Amniotic epithelial cell (primary cell): Measurements from ENCODE around the gene PREX1.
"Not testable (repeated sequence)": the region's sequence is repeated elsewhere in the genome, so short reads cannot be mapped to it uniquely, and the experiment has no call there.

Source experiments
- DNase-seq: peaks from one replicate; pipeline ENCODE4 v3.0.0-alpha.2; 2010; ENCODE audit warnings: low read depth

The PREX1 gene

DNA sequence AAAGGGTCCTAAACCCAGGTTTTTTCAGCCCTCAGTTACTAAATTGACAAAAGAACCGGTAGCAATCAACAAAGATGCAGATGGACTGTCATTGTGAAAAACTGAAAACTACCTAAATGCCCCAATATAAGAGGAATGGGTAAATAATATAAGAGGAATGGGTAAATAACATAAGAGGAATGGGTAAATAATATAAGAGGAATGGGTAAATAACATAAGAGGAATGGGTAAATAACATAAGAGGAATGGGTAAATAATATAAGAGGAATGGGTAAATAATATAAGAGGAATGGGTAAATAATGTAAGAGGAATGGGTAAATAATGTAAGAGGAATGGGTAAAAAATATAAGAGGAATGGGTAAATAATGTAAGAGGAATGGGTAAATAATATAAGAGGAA lies 15.7 kb downstream of the PREX1 start:
- not testable (repeated sequence) for DNase-seq

DNA sequence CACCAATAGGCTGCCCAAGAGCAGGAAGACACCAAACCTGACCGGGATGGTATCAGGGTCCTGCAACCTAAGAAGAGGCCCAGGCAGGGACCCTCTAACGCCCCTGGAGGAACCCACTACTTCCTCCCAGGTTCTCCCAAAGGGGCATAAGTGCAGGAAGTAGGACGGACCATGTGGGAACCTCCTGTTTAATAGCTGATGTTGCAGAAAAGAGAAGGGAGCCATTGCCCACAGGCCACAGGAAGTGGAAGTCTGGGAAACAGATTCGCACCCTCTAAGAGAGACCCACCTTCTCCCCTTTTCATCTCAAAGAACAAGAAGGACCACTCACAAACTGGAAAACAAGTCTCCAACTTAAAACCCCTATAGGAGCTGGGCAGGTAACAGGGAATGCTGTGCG lies 18.1 kb downstream of the PREX1 start:
- DNase-seq: no peak

DNA sequence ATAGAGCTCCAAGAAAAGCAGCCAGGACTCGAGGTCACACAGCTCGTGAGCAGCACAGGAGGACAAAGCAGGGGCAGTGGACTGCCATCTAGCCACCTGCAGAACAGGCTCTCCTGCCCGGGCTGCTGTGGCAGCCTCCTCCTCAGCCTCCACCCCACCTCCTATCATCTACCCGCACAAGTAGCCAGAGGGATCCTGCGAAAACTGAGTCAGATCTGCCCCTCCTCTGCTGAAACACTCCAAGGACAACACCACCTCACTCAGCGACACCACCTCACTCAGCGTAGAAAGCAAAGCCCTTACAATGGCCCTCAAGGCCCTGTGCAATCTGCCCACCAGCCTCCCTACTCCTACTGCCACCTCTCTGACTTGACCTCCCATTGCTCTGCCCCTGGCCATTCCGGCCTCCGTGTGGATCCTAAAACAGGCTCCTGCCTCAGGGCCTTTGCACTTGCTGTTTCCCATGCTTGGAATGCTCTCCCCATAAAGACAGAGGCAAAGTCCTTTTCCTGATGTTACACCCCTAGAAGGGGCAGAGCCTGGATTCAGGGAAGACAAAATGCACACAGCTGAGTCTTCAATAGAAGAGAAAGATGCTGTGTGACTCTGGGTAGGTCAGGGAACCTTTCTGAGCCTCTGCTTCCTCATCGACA lies 19.3 kb downstream of the PREX1 start:
- no peak for DNase-seq

DNA sequence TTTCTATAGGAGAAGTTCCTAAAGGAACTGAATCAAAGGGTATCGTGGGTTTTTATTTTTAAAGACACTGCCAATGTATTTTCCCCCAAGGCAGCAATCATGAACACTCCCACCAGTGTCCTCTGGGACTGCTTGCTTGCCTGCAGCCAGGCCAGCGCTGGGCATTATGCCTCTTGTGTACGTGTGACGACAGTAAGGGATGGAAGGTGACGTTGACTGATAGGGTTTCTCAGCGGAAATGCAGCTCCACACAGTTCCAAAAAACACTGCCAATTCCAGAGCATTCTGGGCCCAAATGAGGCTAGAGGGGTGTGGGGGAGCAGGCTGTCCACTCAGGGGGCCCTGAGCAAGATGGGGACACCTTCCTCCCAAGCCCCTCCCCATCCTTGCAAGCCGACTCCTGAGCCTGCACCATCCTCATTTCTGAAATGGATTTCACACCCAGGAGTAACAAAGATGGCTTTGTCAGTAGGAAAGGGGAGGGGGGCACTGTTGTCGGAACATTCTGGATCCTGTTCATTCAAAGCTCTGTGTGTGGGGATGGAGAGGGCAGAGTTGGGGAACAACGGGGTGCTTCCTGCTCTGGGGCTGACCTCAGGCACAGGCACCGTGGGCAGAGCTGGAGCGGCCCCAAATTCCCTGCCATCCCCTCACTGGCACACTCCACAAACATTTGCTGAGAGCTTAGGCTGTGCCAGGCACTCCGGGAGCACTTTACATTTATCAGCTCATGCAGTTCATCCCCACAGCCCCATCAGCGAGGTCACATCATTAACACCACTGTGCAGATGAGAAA lies 20.0 kb downstream of the PREX1 start:
- DNase-seq: no peak

DNA sequence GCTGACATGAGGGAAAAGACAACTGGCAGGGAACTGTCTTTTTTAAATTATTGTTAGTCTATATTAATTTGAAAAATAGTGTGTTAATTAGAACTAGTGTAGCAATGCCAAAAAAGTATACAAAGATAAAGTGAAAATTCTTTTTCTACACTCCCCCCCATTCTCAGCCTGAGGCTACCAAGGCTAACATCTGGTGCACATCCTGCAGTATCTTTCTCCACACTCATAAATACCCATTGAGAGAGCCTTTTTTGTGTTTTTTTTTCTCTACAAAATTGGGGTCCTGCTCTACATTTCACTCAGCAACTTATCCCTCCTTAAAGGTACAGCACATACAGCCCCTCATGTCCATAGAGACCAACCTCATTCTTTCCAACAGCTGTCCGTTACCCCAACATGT lies 20.7 kb downstream of the PREX1 start:
- no peak for DNase-seq

DNA sequence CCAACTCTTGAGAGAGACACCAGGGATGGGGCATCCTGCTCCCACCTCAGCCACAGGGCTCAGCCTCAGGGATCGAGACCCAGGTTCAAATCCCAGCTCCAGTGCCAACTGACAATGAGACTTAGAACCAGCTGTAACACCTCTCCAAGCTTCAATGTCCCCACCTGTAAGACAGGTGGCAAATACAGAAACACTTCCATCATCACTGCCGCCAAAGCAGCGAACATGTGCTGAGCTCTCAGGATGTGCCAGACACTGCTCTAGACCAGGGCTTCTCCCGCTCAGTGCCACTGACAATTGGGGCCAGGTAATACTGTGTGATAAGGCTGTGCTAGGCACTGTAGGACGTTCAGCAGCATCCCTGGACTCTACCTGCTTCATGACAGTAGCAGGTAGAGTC lies 22.1 kb downstream of the PREX1 start:
- no peak for DNase-seq

DNA sequence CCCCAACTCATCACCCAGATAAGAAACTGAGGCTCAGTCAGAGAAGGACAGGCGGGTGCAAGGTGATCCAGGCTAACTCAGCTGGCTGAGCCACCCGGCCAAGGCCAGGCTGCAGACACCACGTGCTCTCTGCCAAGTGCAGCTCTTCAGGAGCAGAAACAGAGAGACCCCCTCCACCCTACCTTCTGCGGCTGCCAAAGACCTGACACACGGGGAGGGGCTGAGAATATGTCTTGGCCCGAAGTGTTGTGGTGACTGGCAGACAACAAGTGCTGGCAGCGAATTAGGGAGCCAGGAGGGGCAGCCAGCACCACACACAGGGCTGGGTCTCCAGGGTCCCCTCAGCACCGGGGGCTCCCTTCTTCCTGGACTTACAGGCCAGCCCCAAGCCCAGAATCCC lies 22.5 kb downstream of the PREX1 start:
- DNase-seq: no peak

DNA sequence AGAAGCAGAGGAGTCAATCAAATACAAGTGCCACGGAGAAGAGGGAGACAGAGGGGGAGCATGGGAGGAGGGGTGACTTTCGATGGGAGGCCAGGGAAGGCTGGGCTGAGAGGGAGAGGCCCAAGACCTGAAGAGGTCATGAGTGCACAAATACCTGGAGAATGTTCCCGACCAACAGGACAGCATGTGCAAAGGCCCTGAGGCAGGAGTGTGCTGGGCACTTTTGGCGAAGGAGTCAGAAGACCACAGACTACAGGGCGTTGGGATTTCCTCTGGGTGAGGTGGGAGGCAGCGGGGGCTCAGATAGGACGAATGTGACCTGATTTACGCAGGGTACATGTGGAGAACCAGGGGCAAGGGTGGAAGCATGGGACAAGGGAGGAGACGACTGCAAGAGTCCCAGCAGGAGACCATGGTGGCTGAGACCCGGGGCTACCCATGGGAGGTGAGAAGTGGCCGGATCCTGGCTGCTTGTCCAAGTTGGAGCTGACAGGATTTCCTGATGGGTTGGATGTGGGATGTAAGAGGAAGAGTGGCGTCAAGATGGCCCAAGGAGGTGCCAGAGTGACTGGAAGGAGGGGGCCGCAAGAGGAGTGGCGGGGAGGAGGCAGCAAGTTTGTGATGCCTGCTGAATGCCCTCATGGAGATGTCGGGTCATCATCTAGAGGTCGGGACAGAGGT lies 23.4 kb downstream of the PREX1 start:
- no peak for DNase-seq

DNA sequence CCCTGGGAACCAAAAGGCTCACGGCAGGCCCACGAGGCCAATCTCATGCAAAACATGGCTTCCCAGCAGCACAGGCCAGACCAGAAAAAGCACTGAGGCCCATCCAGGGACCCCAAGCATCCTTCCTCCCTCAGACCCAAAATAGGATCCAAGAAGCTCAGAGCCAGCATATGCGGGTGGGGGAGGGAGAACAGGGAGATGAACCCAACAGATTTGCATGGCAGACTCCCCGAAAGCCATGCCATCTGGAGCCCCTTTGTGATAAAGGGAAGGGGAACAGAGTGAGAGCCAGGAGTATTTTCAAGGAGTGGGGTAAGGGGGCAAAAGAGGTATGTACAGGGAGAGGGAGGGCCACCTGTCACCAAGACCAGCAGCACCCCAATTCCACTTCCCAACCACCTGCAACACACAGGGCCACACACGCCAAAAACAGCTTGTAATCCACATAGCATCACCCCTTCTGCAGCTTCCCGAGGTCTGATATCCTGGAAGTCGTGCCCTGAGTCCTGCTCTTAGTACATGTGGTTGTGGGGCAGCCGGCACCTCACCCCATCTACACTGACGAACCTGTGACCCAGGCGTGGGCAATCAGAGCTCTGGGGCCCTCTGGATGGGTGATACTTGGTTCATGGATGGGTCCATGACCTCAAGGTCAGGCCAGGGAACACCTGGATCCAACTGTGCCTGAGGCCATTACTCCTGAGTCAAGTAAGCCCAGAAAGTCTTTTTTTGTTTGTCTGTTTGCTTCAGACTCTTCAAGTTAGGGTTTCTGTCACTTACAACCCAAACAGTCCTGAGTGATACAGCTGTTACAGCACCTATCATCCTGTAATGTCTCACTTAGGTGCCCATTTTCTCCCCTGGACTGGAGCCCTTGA lies 24.4 kb downstream of the PREX1 start:
- no peak for DNase-seq

DNA sequence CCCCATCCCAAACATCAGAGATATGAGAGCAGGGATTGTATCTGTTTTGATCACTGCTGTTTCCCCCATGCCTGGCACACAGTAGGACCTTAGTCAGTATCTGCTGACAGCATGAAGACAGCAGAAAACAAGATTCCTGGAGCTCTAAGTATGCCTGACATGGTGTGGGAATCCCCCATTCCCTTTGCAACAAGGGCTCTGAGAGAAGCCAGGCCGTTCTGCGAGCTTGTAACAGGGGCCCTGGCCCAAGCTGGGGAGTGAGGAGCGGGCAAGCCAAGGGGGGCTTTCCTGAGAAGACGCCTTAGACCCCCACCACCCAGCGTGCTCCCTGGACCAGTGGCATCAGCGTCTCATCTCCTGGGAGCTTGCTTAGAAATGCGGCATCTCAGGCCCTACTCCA lies 25.2 kb downstream of the PREX1 start:
- no peak for DNase-seq

DNA sequence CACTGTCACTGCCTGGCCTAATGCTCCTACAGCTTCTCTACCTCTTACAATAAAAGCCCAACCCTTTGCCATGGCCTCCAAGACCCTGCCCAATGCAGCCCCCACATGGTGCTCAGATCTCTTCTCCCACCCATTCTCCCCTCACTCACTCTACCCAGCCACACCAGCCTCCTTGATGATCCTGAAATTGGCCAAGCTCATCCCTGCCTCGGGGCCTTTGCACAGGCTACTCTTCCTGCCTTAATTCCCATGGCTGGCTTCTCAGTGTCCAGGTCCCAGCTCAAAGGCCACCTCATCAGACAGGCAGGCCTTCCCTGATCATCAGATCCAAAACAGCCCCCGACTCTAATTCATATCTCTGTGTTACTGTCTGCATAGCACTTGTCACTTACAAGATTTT lies 25.6 kb downstream of the PREX1 start:
- no peak for DNase-seq

DNA sequence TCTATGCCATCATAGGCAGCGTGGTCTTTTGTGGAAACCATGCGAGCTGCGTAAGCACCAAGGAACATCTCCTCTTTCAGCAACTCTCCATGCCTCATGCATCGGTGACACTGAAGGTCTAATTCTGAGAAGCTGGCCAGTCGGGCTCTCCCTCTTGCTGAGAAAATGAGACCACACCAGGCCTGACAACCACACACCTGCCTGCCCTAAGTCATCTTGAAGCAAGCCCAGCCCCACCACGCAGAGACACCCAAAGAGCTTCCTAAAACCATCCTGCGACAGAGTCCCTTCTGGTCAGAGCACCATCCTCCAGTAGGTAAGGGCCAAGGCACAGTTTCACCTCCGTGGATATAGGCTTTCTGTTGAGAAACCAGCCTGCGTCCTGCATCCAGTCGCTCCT lies 26.6 kb downstream of the PREX1 start:
- DNase-seq: no peak

DNA sequence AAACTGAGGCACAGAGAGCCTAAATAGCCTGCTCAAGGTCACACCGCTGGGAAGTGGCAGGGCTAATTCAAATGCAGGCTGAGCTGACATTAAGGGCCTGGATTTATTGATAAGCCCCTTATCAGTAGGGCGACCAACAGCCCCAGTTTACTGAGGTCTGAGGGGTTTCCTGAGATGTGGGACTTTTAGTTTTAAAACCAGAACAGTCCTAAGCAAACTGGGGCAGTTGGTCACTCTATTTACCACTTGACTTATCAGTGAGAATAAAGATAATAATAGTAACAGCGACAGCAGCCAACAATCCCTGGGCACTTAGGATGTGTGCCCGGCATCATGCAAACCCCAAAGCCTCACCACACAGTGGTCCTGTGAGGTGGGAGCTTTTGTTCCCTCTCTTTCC lies 27.6 kb downstream of the PREX1 start:
- no peak for DNase-seq

DNA sequence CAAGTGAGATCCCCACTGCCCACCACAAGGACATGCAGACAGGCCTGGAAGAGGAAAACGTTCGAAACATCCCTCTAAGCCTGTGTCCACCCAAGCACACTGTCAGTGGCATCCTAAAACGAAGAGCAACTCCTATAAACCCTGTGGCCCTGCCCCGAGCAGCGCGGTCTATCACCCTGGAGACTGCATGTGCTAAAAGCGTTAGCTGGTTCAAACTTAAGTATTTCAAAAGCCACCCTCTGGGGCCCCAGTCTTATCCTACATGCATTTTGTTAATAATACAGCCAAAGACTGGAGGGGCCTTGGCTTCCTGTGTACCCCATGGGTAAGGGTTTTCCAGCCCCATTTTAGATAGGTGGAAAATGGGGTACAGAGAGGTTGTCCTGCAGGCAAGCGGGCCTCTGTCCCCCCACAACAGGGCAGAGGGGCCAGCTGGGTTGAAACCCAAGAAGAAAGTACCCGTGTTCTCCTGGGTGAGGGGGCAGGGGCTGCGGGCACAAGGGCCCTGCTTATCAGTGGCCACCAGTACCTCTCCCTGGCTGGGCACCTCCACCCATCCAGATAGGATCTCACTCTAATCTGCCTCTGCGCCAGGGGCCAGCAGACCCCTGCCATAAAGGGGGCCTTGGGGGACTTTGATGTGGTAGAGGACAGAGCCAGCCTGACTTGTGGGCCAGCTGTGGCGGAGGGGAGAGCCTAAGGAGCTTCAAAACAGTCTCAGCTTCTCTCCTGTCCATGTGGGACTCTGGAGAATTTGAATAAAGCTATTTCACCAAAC lies 28.3 kb downstream of the PREX1 start:
- DNase-seq: no peak

DNA sequence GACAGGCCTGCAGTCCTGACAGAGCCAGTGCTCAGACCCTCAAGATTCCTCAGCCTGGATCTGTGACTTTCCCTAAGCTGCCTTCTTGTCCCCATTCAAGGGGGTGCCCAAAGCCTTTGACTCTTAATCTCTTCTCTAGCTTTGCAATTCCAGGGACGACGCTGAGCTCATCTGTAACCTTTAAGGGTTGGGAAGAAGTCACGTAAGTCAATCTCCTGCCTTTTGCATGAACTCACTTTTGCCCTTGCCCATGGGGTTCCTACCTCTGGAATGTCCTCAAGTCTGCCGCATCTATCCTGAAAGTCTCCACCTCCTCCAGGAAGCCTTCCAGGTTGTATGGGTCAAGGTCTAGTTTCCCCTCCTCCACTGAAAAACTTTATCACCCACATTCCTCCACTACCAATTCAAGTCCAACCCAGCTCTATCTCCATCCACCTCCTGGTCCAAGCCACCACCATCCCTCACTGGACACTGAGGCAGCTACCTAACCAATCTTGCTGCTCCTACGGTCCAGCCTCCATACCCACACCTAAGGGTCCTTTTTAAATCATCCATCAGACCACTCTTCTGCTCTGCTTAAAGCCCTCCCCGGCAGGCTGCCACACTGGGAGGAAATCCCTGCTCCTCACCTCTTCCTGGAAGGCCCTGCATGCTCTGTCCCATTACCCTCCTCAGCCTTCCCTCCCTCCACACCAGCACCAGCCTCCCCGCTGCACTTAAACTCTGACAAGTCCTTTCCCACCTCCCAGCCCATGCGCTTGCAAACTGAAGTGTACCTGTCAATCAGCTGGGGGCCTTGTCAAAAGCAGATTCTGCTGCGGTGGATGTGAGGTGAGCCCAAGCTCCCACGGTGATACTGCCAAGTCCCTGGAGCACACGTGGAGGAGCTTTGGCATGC lies 29.7 kb downstream of the PREX1 start:
- no peak for DNase-seq

DNA sequence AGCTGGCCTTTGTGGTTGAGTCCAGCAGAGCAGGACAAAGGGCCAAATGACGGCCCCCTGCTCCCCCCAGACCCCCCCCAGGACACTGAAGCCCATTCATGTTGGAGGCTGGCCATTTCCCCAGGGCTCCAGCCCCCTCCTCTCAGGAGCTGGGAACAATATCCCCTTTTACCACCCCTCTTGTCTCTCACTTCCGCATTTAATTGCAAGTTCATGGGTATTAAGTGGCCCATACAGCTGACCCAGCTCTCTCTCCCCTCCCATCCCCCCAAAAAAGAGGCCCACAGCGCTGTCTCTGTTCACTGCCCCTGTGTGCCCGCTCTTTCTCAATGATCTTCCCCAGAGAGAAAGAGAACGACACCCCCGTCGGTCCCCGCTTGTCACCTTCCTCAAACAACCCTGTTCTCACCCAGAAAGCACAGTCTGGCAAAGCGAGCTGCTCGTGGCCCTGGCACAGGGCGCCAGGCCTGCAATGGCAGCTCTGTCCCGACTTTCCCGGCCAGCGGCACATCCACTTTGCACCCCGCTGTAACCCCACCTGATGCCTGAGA lies 30.4 kb downstream of the PREX1 start:
- no peak for DNase-seq

DNA sequence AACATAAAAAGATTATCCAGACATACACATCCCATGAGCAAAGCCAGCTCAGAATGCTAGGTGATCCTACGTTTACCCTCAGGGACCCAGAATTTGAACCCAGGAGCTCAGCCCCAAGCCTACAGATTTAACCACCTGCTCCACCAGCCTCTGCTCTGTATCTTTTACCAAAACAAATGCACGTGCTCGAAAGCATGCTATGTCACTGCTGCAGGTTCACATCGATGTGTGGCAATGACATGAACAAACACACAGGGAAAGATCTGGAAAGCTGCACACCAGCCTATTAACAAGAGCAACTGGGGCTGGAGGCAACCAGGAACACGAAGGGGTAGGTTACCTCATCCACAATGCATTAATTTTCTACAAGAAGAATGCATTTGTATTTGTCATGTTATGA lies 32.1 kb downstream of the PREX1 start:
- DNase-seq: peak; percentile 21

DNA sequence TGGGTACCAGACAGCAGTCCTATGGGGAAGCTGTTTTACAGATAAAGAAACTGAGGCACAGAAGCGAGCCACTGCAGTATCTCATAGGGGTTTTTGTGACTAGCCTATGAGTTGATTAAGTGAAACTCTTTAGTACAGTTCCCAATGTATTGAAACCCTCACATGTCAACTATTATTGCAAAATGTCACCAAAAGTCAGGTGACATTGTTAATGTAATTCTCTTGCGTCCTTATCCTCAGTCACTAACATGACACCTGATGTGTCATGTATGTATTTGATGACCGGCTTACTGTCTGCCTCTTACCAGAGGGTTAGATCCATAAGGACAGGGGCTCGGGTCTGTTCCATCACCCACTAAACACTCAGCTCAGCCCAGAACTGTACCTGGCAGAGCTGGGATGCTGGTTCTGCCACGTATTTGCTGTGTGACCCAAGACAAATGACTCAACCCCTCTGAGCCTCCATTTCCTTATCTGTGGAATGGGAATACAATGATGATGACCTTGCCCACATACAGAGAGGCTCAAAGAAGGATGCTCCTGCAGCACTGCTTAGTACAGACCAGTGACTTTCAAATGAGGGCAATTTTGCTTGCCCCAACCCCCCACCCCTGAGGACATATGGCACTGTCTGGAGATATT lies 32.9 kb downstream of the PREX1 start:
- DNase-seq: no peak

DNA sequence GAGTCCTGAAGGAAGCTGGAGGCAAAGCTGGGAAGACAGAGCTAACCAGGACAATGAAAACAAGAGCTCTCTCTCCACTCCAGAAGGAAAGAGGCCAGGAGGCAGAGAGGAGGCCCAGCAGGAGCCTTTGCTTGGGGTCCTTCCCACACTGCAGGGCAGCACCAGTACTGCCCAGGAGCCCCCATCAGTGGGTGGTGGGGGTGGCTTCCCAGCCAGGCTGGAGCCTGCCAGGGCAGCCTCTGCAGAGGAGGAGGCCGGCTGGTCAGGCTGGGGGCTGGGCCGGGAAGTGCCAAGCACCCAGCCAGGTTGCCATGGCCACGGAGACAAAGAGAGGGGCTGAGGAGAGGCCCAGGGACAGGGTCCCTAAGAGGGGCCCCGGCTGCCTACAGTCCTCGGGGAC lies 33.4 kb downstream of the PREX1 start:
- DNase-seq: no peak

DNA sequence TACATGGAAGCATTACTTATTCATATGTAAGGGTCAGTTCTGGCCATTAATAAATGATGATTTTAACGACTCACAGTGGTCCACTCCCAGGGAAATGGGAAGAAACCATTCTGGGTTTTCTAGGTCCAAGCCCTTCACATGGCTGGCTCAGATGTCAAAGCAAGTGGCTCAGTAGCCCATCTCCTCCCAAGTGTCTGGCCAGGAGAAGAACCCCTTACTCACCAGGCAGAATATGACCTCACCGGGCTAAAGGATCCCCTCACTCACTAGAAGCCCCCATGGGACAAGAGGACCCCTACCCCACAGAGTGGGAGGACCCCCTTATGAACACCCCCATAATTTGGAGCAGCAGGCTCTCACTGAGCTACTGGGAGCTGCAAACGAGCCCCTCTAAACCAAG lies 34.0 kb downstream of the PREX1 start:
- no peak for DNase-seq
